GM23248 (cell line): Measurements from ENCODE around the gene DNASE1. TPM values are rescaled to one million over a fixed set of nuclear protein-coding genes. Genes with fewer than 3 reads are reported as not detected.
A peak's percentile ranks its signal among the peaks of the same experiment; 100 is the strongest.

Experiments
- DNase-seq: peaks from one replicate; pipeline ENCODE4 v3.0.0-alpha.2; 2015
- H2AFZ ChIP-seq: fragments of 200-600 bp; sonication (generic); 2 replicates; pipeline ENCODE4 v1.6.1; 2016; ENCODE audit warnings: antibody characterized with exemption
- H3F3A ChIP-seq: fragments of 200-600 bp; sonication (generic); 2 replicates; pipeline ENCODE4 v1.6.1; 2016; ENCODE audit warnings: mild to moderate bottlenecking, antibody characterized with exemption, mixed run types; ENCODE audit not compliant: insufficient read depth
- H3K27ac ChIP-seq: fragments of 200-600 bp; sonication (generic); 2 replicates; pipeline ENCODE4 v1.5.1; 2016; ENCODE audit warnings: mild to moderate bottlenecking
- H3K27me3 ChIP-seq: fragments of 200-600 bp; sonication (generic); replicated peaks from 2 replicates; pipeline ENCODE4 v1.6.1; 2016; ENCODE audit warnings: mild to moderate bottlenecking; ENCODE audit not compliant: insufficient read depth
- H3K36me3 ChIP-seq: fragments of 200-600 bp; sonication (generic); 2 replicates; pipeline ENCODE4 v1.6.1; 2016; ENCODE audit warnings: low read depth, mild to moderate bottlenecking
- H3K4me1 ChIP-seq: fragments of 200-600 bp; sonication (generic); 2 replicates; pipeline ENCODE4 v1.6.1; 2016; ENCODE audit warnings: mild to moderate bottlenecking; ENCODE audit not compliant: insufficient read depth
- H3K4me2 ChIP-seq: fragments of 200-600 bp; sonication (generic); one replicate; pipeline ENCODE4 v1.6.1; 2016; ENCODE audit warnings: mild to moderate bottlenecking; ENCODE audit not compliant: unreplicated experiment
- H3K4me3 ChIP-seq: fragments of 200-600 bp; sonication (generic); 2 replicates; pipeline ENCODE4 v1.5.1; 2016; ENCODE audit warnings: mild to moderate bottlenecking
- H3K79me2 ChIP-seq: fragments of 200-600 bp; sonication (generic); 2 replicates; pipeline ENCODE4 v1.6.1; 2016; ENCODE audit warnings: mild to moderate bottlenecking; ENCODE audit not compliant: insufficient read depth
- H3K9ac ChIP-seq: fragments of 200-600 bp; sonication (generic); 2 replicates; pipeline ENCODE4 v1.6.1; 2016; ENCODE audit warnings: mild to moderate bottlenecking
- H3K9me2 ChIP-seq: fragments of 200-600 bp; sonication (generic); 2 replicates; pipeline ENCODE4 v1.6.1; 2016; ENCODE audit warnings: mixed run types, mild to moderate bottlenecking, moderate library complexity; ENCODE audit not compliant: insufficient read depth
- H3K9me3 ChIP-seq: fragments of 200-600 bp; sonication (generic); one replicate; pipeline ENCODE4 v1.6.1; 2017; ENCODE audit warnings: low read depth
- H4K20me1 ChIP-seq: fragments of 200-600 bp; sonication (generic); 2 replicates; pipeline ENCODE4 v1.6.0; 2016; ENCODE audit not compliant: insufficient read depth
- EZH2 ChIP-seq: fragments of 200-600 bp; sonication (generic); IDR thresholded peaks from 2 replicates; pipeline ENCODE4 v1.6.1; 2018; ENCODE audit warnings: antibody characterized with exemption, mild to moderate bottlenecking; ENCODE audit not compliant: insufficient read depth, poor library complexity, severe bottlenecking
- EZH2phosphoT487 ChIP-seq: fragments of 200-600 bp; sonication (generic); IDR thresholded peaks from 2 replicates; pipeline ENCODE4 v1.6.1; 2018; ENCODE audit warnings: antibody characterized with exemption, moderate library complexity, mild to moderate bottlenecking, low read depth; ENCODE audit not compliant: insufficient read depth
- WGBS, 2 experiments: methylation state at CpG; one replicate each; pipeline ENCODE4 v1.1.6; 2015 to 2017; ENCODE audit warnings: low lambda C conversion rate in 2 of 2, low coverage in 1 of 2; ENCODE audit errors: missing lambda C conversion rate in 2 of 2; 5-methylcytosine and 5-hydroxymethylcytosine counted together
- in situ Hi-C: fragments of 300-500 bp; cut with MboI; formaldehyde crosslinking; loops from 2 replicates; pipeline ENCODE4 v1.15.0; 2020
- polyA plus RNA-seq: library from polyadenylated mRNA; unstranded; fragments of >200 nt; fragmentation: Nextera tagmentation; extraction: Ambion mirVana; gene quantifications from 2 replicates; pipeline ENCODE4 v1.2.1, GENCODE V29; 2016
- total RNA-seq: library from RNA; depleted of rRNA; stranded (reverse); fragments of >200 nt; shearing (Covaris generic); gene quantifications from 2 replicates; pipeline ENCODE4 v1.2.3, GENCODE V29; 2014

Gene DNASE1
- total and polyA plus RNA-seq, 2 experiments from 2014 or later: 4.2 to 4.3 TPM

DNA sequence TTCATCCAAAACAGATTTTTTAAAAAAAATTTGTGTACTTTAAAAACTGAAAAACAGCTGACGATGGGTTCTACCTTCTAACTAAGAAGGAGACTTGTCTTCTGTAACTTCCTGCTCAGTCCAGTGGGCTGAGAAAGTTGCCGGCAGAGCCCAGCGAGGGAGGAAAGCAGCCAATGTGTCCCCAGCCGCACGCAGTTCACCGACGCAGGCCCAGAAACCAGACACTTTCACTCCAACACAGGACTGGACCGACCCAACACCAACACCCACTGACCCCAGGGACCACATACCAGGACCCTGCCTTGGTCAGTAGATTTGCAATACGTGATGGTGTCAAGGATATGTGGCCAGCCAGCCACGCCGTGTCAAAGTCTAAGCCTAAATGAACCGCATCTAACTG is 37.3 kb downstream of the DNASE1 start:
- H3K4me2 ChIP-seq: no peak overlapping the region
- no peak for TF ChIP-seq EZH2
- TF ChIP-seq EZH2phosphoT487: no peak
- no peaks in the 10 kb centered on the region for H3K27me3 ChIP-seq
- H3F3A ChIP-seq: 0 out of 2 replicates have a peak, but pooled peaks cover 8% of the 10 kb centered on the region
- peak overlapping the region; percentile 70; the same call in 1 of the 2 replicates for H3K27ac ChIP-seq
- 50 to 51% methylated on average over 11 to 12 of the region's 12 CpGs for WGBS, 2 experiments
- H3K36me3 ChIP-seq: peaks cover 11% of the 10 kb centered on the region; the same call in 1 of the 2 replicates
- H3K9ac ChIP-seq: peak overlapping the region; percentile 80
- H3K4me1 ChIP-seq: peaks cover 14% of the 10 kb centered on the region
- DNase-seq: peak; percentile 13
- H3K79me2 ChIP-seq: peaks cover 24% of the 10 kb centered on the region; the same call in 1 of the 2 replicates
- no peak overlapping the region for H3K4me3 ChIP-seq
- H4K20me1 ChIP-seq: no peaks in the 10 kb centered on the region
- H3K9me3 ChIP-seq: no peaks in the 10 kb centered on the region
- in situ Hi-C loops: no loop called here
- peak overlapping the region; percentile 93 for H2AFZ ChIP-seq
- H3K9me2 ChIP-seq: no peaks in the 10 kb centered on the region

DNA sequence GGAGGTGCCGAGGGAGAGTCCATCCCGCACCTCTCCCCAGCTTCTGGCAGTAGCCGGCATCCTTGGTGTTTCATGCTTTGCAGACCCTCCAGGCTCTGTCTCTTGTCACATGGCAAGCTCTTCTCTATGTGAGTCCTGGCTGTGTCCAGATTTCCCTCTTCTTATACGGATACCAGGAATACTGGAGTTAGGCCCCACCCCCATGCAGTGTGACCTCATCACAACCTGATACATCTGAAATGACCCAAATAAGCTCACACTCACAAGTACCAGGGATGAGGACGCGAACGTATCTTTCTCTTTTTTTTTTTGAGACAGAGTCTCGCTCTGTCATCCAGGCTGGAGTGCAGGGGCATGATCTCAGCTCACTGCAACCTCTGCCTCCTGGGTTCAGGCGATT is 39.6 kb downstream of the DNASE1 start:
- H3K27ac ChIP-seq: no peak overlapping the region
- H3K79me2 ChIP-seq: peaks cover 43% of the 10 kb centered on the region
- 86 to 91% methylated on average over 9 of the region's 9 CpGs for WGBS, 2 experiments
- no peak overlapping the region for H3K9ac ChIP-seq
- H3K36me3 ChIP-seq: no peaks in the 10 kb centered on the region
- H3K4me1 ChIP-seq: peaks cover 14% of the 10 kb centered on the region
- TF ChIP-seq EZH2 (no peak), EZH2phosphoT487 (no peak)
- H2AFZ ChIP-seq: no peak overlapping the region
- no peak overlapping the region for H3K4me3 ChIP-seq
- no peak for DNase-seq
- H3K9me3 ChIP-seq: no peaks in the 10 kb centered on the region
- 0 out of 2 replicates have a peak, but pooled peaks cover 13% of the 10 kb centered on the region for H3F3A ChIP-seq
- no peaks in the 10 kb centered on the region for H3K9me2 ChIP-seq
- H4K20me1 ChIP-seq: no peaks in the 10 kb centered on the region
- in situ Hi-C loops: no loop called here
- no peak overlapping the region for H3K4me2 ChIP-seq
- no peaks in the 10 kb centered on the region for H3K27me3 ChIP-seq

DNA sequence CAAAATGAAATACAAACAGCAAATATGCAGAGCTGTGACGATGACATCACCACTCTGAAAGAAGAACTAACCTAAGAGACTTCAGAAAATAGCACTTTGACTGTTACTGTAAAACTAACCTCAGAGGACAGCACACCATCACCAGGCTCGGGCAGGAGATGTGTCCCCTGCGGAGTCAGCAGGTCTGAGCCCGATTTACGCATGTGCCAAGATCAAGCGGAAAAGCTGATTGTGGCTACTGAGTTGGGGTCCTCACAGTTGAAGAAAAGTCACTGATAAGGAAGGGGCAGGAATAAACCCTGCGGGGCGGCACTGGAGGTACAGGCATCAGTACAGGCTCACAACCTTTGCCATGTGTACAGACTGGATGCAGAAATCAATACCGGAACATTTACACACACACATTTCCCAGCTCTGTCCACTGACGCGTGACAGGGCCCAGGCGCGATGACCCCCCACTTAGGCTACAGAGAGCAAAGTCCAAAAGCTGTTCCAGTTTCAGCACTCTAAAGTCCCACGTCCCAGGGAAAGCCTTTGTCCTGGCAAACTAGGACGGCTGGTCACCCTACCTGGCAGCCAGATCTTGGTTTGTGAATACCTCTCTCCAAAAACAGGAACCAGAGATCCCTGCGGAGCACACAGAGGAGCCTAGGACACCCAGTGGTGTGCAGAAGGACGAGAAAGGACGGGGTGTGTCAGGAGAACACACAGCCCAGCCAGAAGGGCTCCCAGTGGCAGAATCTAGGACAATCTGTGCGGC is 41.3 kb downstream of the DNASE1 start:
- H3K27me3 ChIP-seq: no peaks in the 10 kb centered on the region
- H2AFZ ChIP-seq: no peak overlapping the region
- H3K4me3 ChIP-seq: no peak overlapping the region
- 0 out of 2 replicates have a peak, but pooled peaks cover 13% of the 10 kb centered on the region for H3F3A ChIP-seq
- no peaks in the 10 kb centered on the region for H3K9me2 ChIP-seq
- peaks cover 47% of the 10 kb centered on the region for H3K79me2 ChIP-seq
- no peak overlapping the region for H3K9ac ChIP-seq
- in situ Hi-C loops: no loop called here
- WGBS, 2 experiments: 86 to 87% methylated on average over 19 of the region's 19 CpGs
- H4K20me1 ChIP-seq: no peaks in the 10 kb centered on the region
- H3K27ac ChIP-seq: no peak overlapping the region
- no peak overlapping the region for H3K4me2 ChIP-seq
- TF ChIP-seq EZH2 (no peak), EZH2phosphoT487 (no peak)
- DNase-seq: no peak
- no peaks in the 10 kb centered on the region for H3K36me3 ChIP-seq
- no peaks in the 10 kb centered on the region for H3K9me3 ChIP-seq
- peaks cover 9% of the 10 kb centered on the region for H3K4me1 ChIP-seq

DNA sequence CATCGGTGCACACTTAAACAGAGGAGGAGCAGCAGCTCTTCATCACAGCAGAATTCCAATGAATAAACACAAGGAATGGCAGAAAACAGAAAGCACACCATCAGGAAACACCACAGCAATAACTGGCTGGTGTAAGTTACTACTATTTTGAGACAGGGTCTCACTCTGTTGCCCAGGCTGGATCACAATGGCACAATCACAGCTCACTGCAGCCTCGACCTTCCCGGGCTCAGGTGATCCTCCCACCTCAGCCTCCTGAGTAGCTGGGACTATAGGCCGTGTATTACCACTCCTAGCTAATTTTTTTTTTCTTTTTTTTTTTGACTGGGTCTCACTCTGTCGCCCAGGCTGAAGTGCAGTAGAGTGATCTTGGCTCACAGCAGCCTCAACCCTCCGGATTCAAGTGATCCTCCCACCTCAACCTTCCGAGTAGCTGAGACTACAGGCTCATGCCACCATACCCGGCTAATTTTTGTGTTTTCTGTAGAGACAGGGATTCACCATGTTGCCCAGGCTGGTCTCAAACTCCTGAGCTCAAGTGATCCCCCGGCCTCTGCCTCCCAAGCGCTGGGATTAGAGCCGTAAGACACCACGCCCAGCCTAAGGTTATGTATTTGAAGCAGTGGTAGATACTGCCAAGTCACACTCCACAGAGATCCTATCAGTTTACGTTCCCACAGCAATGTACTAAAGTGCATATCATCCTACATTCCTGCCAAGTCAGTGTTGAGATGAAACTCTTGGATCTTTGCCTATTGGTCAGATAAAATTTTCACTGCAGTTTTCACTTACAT is 42.1 kb downstream of the DNASE1 start:
- 0 out of 2 replicates have a peak, but pooled peaks cover 7% of the 10 kb centered on the region for H3F3A ChIP-seq
- 91% methylated on average over 13 of the region's 13 CpGs for WGBS, 2 experiments
- no peaks in the 10 kb centered on the region for H3K9me3 ChIP-seq
- in situ Hi-C loops: no loop called here
- H3K9ac ChIP-seq: no peak overlapping the region
- H3K79me2 ChIP-seq: peaks cover 46% of the 10 kb centered on the region
- H3K27me3 ChIP-seq: no peaks in the 10 kb centered on the region
- no peaks in the 10 kb centered on the region for H4K20me1 ChIP-seq
- no peaks in the 10 kb centered on the region for H3K36me3 ChIP-seq
- H2AFZ ChIP-seq: no peak overlapping the region
- H3K9me2 ChIP-seq: no peaks in the 10 kb centered on the region
- no peak overlapping the region for H3K4me3 ChIP-seq
- H3K4me1 ChIP-seq: peaks cover under 1% of the 10 kb centered on the region; the same call in 1 of the 2 replicates
- TF ChIP-seq EZH2phosphoT487 (no peak), EZH2 (no peak)
- H3K27ac ChIP-seq: no peak overlapping the region
- H3K4me2 ChIP-seq: no peak overlapping the region
- DNase-seq: peak; percentile 56
